Measurements from ENCODE around the gene SSX2IP. TPM values are rescaled to one million over a fixed set of nuclear protein-coding genes. Genes with fewer than 3 reads are reported as not detected.

Gene SSX2IP
- total RNA-seq, 1 experiment from 2014 or later: 42.4 TPM

DNA sequence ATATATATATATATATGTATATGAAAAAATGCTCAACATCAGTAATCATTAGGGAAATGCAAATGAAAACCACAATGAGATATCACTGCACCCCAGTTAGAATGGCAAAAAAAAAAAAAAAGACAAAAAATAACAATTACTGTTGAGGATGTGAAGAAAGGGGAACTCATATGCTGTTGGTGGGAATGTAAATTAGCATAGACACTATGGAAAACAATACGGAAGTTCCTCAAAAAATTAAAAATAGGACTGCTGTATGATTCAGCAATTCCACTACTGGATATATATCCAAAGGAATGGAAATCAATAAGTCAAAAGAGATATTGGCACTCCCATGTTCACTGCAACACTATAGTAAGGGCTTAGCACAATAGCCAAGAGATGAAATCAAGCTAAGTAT is 74.5 kb downstream of the SSX2IP start:
- no peaks in the 10 kb centered on the region for H3K27me3 ChIP-seq (replicated peaks; ENCODE audit: insufficient read depth, low read depth, low read length, poor library complexity)
- no peak for DNase-seq (ENCODE audit: low spot score)
- TF ChIP-seq, protein P1, sequence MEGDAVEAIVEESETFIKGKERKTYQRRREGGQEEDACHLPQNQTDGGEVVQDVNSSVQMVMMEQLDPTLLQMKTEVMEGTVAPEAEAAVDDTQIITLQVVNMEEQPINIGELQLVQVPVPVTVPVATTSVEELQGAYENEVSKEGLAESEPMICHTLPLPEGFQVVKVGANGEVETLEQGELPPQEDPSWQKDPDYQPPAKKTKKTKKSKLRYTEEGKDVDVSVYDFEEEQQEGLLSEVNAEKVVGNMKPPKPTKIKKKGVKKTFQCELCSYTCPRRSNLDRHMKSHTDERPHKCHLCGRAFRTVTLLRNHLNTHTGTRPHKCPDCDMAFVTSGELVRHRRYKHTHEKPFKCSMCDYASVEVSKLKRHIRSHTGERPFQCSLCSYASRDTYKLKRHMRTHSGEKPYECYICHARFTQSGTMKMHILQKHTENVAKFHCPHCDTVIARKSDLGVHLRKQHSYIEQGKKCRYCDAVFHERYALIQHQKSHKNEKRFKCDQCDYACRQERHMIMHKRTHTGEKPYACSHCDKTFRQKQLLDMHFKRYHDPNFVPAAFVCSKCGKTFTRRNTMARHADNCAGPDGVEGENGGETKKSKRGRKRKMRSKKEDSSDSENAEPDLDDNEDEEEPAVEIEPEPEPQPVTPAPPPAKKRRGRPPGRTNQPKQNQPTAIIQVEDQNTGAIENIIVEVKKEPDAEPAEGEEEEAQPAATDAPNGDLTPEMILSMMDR (conservative IDR thresholded peaks at IDR 0.05; ENCODE audit: low read depth, low read length): no peak
- TF ChIP-seq EZH2 (IDR thresholded peaks at IDR 0.05; ENCODE audit: borderline replicate concordance, low read depth, low read length, poor library complexity, severe bottlenecking): no peak
- H3K4me1 ChIP-seq (ENCODE audit: insufficient read depth, low read length, poor library complexity, severe bottlenecking): peaks cover 15% of the 10 kb centered on the region
- no peak overlapping the region for H3K4me3 ChIP-seq (ENCODE audit: low read depth, low read length, poor library complexity, severe bottlenecking)
- intact Hi-C loops (cut with micrococcal nuclease; ENCODE audit: unreplicated experiment): no loop called here
- no peaks in the 10 kb centered on the region for H3K36me3 ChIP-seq (ENCODE audit: insufficient read depth, low read length, poor library complexity, severe bottlenecking)
- no TSS peak for BruUV-seq (replicated peaks)
- ChIA-PET CTCF (no interaction called here), POLR2A (ENCODE audit: low non-redundant PET) (no interaction called here)
- H3K27ac ChIP-seq (ENCODE audit: low read depth, low read length, poor library complexity, severe bottlenecking): no peak overlapping the region
- H3K9me3 ChIP-seq (ENCODE audit: low read depth, low read length, poor library complexity, severe bottlenecking): peaks cover 7% of the 10 kb centered on the region

DNA sequence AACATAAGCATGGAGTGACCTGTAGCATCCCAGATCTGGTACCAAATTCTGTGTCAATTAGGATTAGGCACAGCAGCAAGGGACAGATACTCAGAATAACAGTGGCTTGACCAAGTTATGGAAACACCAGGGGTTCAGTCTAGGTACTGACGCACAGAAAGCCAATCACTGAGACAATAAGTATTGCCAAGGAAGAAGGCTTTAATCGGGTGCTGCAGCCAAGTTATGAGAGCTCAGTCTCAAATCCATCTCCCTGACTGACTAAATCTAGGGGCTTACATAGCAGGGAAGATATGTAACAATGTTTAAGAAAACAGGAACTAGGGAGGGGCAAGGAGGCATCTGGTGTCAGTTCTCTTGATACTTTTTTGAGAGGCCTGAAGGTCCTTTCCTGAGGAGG is 76.4 kb downstream of the SSX2IP start:
- CTCF ChIA-PET: no interaction called here
- no peak overlapping the region for H3K4me3 ChIP-seq (ENCODE audit: low read depth, low read length, poor library complexity, severe bottlenecking)
- no TSS peak for BruUV-seq (replicated peaks)
- TF ChIP-seq EZH2 (IDR thresholded peaks at IDR 0.05; ENCODE audit: borderline replicate concordance, low read depth, low read length, poor library complexity, severe bottlenecking): no peak
- TF ChIP-seq, protein P1 (conservative IDR thresholded peaks at IDR 0.05; ENCODE audit: low read depth, low read length): no peak
- no peaks in the 10 kb centered on the region for H3K27me3 ChIP-seq (replicated peaks; ENCODE audit: insufficient read depth, low read depth, low read length, poor library complexity)
- DNase-seq (ENCODE audit: low spot score): no peak
- intact Hi-C loops (cut with micrococcal nuclease; ENCODE audit: unreplicated experiment): no loop called here
- H3K27ac ChIP-seq (ENCODE audit: low read depth, low read length, poor library complexity, severe bottlenecking): no peak overlapping the region
- H3K4me1 ChIP-seq (ENCODE audit: insufficient read depth, low read length, poor library complexity, severe bottlenecking): no peaks in the 10 kb centered on the region
- peaks cover 7% of the 10 kb centered on the region for H3K9me3 ChIP-seq (ENCODE audit: low read depth, low read length, poor library complexity, severe bottlenecking)
- no peaks in the 10 kb centered on the region for H3K36me3 ChIP-seq (ENCODE audit: insufficient read depth, low read length, poor library complexity, severe bottlenecking)
- POLR2A ChIA-PET (ENCODE audit: low non-redundant PET): no interaction called here

DNA sequence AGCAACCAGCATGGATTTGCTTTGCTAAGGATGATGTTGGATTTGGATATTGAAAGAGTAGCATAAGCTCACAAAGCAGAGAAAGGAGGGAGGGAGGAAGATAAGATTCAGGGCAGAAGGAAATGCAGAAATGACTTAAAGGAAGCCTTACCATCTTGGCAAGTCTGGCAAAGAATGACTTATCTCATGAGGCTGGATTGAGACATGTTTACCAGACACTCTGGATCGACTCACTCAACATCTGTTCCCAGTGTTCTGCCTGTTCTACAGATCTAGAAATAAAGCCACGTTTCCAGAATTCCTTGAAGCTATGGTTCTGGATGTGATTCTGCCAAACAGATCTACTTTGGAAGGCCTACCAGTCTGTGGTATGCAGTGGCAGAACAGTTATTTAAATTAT is 77.2 kb downstream of the SSX2IP start:
- POLR2A ChIA-PET (ENCODE audit: low non-redundant PET): no interaction called here
- H3K36me3 ChIP-seq (ENCODE audit: insufficient read depth, low read length, poor library complexity, severe bottlenecking): no peaks in the 10 kb centered on the region
- peaks cover 7% of the 10 kb centered on the region for H3K9me3 ChIP-seq (ENCODE audit: low read depth, low read length, poor library complexity, severe bottlenecking)
- no TSS peak for BruUV-seq (replicated peaks)
- H3K4me3 ChIP-seq (ENCODE audit: low read depth, low read length, poor library complexity, severe bottlenecking): no peak overlapping the region
- no peaks in the 10 kb centered on the region for H3K27me3 ChIP-seq (replicated peaks; ENCODE audit: insufficient read depth, low read depth, low read length, poor library complexity)
- no peak for DNase-seq (ENCODE audit: low spot score)
- H3K4me1 ChIP-seq (ENCODE audit: insufficient read depth, low read length, poor library complexity, severe bottlenecking): no peaks in the 10 kb centered on the region
- no peak for TF ChIP-seq EZH2 (IDR thresholded peaks at IDR 0.05; ENCODE audit: borderline replicate concordance, low read depth, low read length, poor library complexity, severe bottlenecking)
- TF ChIP-seq, protein P1 (conservative IDR thresholded peaks at IDR 0.05; ENCODE audit: low read depth, low read length): no peak
- CTCF ChIA-PET: no interaction called here
- intact Hi-C loops (cut with micrococcal nuclease; ENCODE audit: unreplicated experiment): no loop called here
- H3K27ac ChIP-seq (ENCODE audit: low read depth, low read length, poor library complexity, severe bottlenecking): no peak overlapping the region
